ENCODE measurements around the gene FLYWCH2.

FLYWCH2 gene

DNA sequence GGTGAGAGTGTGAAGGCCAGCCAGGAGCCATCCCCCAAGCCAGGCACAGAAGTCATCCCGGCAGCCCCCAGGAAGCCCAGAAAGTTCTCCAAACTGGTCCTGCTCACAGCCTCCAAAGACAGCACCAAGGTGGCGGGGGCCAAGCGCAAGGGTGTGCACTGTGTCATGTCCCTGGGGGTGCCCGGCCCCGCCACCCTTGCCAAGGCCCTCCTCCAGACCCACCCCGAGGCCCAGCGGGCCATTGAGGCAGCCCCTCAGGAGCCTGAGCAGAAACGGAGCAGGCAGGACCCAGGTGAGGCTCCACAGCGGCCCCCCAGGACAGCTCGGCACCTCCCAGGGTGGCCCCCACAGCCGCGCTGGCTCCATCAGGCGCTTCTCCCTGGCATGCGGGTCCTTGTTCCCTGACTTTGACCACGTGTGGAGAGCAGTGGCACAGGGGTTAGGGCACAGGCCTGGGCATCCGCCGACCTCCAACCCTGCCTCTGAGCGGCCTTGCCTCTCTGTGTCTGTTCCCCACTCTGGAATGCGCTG is 13.5 kb downstream of the FLYWCH2 start:
- Histone ChIP-seq H3K27me3 (ENCODE audit: low read depth, low read length) (no peaks in the 10 kb centered on the region), H3K36me3 (ENCODE audit: control insufficient read depth in 1 of 2, insufficient read depth in 2 of 2, low read length in 2 of 2) (peaks cover 0 to 24% of the 10 kb centered on the region in 2 donors), H3K4me1 (ENCODE audit: control insufficient read depth in 1 of 2, insufficient read depth in 2 of 2, low read length in 2 of 2) (no peaks in the 10 kb centered on the region), H3K9me3 (ENCODE audit: control insufficient read depth in 1 of 2, low read length in 2 of 2) (no peaks in the 10 kb centered on the region), H3K4me3 (ENCODE audit: low read depth in 1 of 2, low read length in 2 of 2) (no peak overlapping the region), H3K27ac (ENCODE audit: low read length) (no peak overlapping the region)

DNA sequence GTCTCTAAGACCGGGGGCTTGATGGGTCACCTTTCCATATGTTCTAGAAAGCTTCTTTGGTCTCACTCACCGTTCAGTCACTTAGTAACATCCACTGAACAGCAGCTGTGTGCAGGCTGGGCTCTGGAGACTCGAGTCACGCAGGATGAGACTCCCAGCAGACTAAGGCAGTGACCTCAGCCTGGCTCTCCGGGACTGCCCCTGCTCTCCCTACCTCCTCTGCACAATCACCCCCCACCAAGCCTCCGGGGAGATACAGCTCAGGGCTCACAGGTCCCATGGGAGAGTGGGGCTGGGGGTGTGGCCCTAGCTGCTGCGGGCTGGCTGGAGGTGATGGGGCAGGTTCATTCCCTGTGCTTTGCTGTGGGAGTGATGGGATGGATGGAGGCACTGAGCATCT is 14.1 kb downstream of the FLYWCH2 start:
- H3K4me3 ChIP-seq (ENCODE audit: low read depth in 1 of 2, low read length in 2 of 2): no peak overlapping the region
- H3K4me1 ChIP-seq (ENCODE audit: control insufficient read depth in 1 of 2, insufficient read depth in 2 of 2, low read length in 2 of 2): no peaks in the 10 kb centered on the region
- H3K9me3 ChIP-seq (ENCODE audit: control insufficient read depth in 1 of 2, low read length in 2 of 2): no peaks in the 10 kb centered on the region
- peaks cover 0 to 24% of the 10 kb centered on the region in 2 donors for H3K36me3 ChIP-seq (ENCODE audit: control insufficient read depth in 1 of 2, insufficient read depth in 2 of 2, low read length in 2 of 2)
- no peaks in the 10 kb centered on the region for H3K27me3 ChIP-seq (ENCODE audit: low read depth, low read length)
- no peak overlapping the region for H3K27ac ChIP-seq (ENCODE audit: low read length)

DNA sequence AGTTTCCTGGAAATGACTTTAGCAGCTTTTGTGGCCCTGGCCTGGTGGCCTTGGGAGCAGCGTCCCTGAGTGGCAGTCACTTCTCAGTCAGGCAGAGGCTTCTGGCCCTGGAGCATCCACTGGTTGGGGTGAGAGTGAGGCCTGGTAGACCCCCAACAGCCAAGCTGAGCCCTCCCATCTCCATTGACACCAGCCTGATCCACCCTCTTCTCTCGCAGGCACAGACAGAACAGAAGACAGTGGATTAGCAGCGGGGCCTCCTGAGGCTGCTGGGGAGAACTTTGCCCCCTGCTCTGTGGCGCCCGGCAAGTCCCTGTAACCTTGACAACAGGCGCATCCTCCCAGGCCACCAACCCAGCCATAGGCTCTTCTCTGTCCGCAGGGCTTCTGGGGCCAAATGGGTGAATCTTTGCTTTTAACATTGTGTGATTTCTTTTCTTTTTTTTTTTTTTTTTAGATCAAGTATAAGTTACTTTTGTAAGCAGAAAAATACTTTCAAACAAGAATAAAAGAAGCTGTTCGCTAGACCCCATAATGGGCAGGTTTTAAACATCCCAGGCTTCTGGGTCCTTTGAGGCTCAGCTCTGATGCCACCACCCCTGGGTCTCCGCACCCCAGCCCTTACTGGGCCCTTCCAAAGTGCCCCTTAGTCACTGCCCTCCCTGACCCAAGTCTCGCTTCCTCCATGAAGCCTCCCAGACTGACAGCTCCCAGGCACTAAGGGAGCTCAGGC is 16.0 kb downstream of the FLYWCH2 start:
- no peak overlapping the region for H3K4me3 ChIP-seq (ENCODE audit: low read depth in 1 of 2, low read length in 2 of 2)
- H3K4me1 ChIP-seq (ENCODE audit: control insufficient read depth in 1 of 2, insufficient read depth in 2 of 2, low read length in 2 of 2): peaks cover 3 to 4% of the 10 kb centered on the region in 2 donors
- H3K27me3 ChIP-seq (ENCODE audit: low read depth, low read length): no peaks in the 10 kb centered on the region
- H3K27ac ChIP-seq (ENCODE audit: low read length): no peak overlapping the region
- H3K9me3 ChIP-seq (ENCODE audit: control insufficient read depth in 1 of 2, low read length in 2 of 2): no peaks in the 10 kb centered on the region
- H3K36me3 ChIP-seq (ENCODE audit: control insufficient read depth in 1 of 2, insufficient read depth in 2 of 2, low read length in 2 of 2): peaks cover 0 to 24% of the 10 kb centered on the region in 2 donors

DNA sequence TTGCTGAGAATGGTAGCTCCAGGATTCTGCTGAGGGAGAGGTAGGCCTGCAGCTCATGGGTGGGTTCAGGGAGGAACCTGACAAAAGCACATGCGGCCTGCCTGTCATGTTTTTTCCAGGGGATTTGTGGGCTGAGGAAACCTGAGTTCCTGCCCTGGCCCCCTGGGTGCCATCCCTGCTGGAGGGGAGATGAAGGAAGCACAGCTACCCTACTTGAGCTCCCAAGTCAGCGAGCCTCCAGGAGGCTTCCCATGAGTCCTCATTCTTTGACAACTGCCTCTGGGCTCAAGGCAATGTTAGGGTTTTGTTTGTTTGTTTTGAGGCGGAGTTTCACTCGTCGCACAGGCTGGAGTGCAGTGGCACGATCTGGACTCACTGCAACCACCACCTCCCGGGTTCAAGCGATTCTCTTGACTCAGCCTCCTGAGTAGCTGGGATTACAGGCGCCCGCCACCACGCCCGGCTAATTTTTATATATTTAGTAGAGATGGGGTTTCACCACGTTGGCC is 16.6 kb downstream of the FLYWCH2 start:
- no peaks in the 10 kb centered on the region for H3K27me3 ChIP-seq (ENCODE audit: low read depth, low read length)
- no peak overlapping the region for H3K27ac ChIP-seq (ENCODE audit: low read length)
- no peaks in the 10 kb centered on the region for H3K9me3 ChIP-seq (ENCODE audit: control insufficient read depth in 1 of 2, low read length in 2 of 2)
- peaks cover 0 to 24% of the 10 kb centered on the region in 2 donors for H3K36me3 ChIP-seq (ENCODE audit: control insufficient read depth in 1 of 2, insufficient read depth in 2 of 2, low read length in 2 of 2)
- no peak overlapping the region for H3K4me3 ChIP-seq (ENCODE audit: low read depth in 1 of 2, low read length in 2 of 2)
- H3K4me1 ChIP-seq (ENCODE audit: control insufficient read depth in 1 of 2, insufficient read depth in 2 of 2, low read length in 2 of 2): peaks cover 3 to 4% of the 10 kb centered on the region in 2 donors

DNA sequence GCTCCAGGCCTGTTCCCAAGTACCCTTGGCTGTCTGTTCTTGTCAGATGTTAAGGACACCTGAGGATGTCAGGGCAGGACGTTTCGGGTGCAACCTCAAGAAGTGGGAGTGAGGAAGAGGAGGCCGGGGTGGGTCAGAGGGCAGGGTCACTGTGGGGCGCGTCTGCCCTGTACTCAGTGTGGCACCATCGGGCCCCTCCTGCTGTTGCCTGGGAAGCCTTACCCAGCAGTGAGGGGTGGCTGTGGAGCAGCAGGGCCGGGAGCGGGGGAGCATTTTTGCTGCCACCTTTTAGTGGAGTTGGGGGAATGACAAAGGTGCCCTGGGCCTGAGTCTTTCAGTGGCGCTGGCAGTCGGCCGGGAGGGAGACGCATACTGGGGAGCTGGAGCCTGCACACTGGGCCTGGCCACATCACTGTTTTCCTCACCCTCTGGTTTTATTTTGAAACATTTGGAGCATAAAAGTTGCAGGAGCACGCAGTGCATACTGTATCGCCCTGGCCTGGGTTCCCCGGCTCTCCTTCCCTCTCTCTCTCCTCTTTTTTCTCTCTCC is 17.6 kb downstream of the FLYWCH2 start:
- Histone ChIP-seq H3K4me1 (ENCODE audit: control insufficient read depth in 1 of 2, insufficient read depth in 2 of 2, low read length in 2 of 2) (peaks cover 3 to 4% of the 10 kb centered on the region in 2 donors), H3K4me3 (ENCODE audit: low read depth in 1 of 2, low read length in 2 of 2) (no peak overlapping the region), H3K27me3 (ENCODE audit: low read depth, low read length) (no peaks in the 10 kb centered on the region), H3K9me3 (ENCODE audit: control insufficient read depth in 1 of 2, low read length in 2 of 2) (no peaks in the 10 kb centered on the region), H3K36me3 (ENCODE audit: control insufficient read depth in 1 of 2, insufficient read depth in 2 of 2, low read length in 2 of 2) (peaks cover 0 to 18% of the 10 kb centered on the region in 2 donors), H3K27ac (ENCODE audit: low read length) (no peak overlapping the region)

DNA sequence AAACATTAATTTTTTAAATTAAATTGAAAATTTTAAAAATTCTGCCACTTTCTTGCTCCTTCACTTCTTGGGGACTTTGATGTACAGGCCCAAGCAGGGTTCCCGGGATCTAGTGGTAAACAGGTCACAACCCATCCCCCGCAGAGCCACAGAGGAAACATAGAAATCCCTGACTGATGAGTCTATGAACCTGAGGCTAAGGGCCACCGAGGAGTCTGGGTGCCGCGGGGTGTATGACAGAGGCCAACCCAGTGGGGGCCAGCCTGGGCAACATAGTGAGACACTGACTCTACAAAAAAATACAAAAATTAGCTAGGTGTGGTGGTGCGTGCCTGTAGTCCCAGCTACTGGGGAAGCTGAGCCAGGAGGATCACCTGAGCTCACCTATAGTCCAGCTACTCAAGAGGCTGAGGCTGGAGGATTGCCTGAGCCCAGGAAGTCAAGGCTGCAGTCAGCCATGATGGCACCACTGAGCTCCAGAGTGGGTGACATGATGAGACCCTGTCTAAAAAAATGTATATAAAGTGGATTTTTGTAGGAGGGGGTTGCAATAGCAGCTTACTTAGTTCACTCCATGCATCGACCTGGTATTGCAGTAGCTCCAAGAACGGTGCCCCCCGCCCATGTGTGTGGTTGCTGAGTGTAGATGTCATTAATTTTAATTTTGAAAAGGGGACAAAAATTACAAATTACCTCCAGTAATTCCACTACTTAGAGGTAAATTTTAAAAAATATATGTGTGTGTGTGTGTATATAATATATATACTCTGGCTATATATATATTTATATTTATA is 19.5 kb downstream of the FLYWCH2 start:
- Histone ChIP-seq H3K36me3 (ENCODE audit: control insufficient read depth in 1 of 2, insufficient read depth in 2 of 2, low read length in 2 of 2) (no peaks in the 10 kb centered on the region), H3K27me3 (ENCODE audit: low read depth, low read length) (no peaks in the 10 kb centered on the region), H3K9me3 (ENCODE audit: control insufficient read depth in 1 of 2, low read length in 2 of 2) (no peaks in the 10 kb centered on the region), H3K4me1 (ENCODE audit: control insufficient read depth in 1 of 2, insufficient read depth in 2 of 2, low read length in 2 of 2) (peaks cover 3 to 4% of the 10 kb centered on the region in 2 donors), H3K27ac (ENCODE audit: low read length) (no peak overlapping the region), H3K4me3 (ENCODE audit: low read depth in 1 of 2, low read length in 2 of 2) (no peak overlapping the region)

DNA sequence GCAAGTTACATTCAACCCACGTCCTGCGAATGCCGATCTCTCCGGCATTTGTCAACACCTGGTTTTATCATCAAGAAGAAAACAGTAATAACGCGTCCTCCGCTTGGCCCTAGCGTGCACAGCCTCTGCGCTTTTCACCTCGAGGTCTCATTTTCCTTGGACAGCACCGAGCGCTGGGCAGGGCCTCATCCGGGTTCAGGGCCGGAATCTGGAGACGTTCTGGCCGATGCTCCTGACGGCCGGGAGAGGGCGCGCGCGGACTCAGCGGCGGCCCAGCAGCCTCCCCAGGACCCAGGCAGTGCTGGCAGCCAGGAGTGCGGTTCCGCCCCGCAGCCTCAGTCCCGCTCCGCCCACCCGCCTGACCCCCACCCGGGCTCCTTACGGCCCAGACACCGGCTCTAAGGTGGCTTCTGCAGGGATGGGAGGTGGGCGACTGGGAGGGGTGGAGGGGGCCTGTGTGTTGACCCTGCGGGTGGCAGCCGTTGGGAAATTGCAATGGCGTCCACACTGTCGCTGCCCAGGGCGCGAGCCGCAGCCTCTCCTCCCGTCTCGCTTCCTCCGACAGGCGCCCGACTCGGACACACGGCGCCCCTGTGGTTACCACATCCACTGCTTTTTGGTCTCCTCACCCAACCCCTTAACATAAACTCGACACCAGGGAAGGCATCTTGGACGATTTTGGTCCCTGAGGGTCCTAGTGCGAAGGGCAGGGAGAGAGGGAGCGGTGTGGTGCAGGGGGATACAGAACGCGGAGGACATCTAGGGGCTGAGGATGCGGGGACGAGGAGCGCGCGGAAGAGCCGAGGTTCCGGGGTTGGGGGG is 21.3 kb downstream of the FLYWCH2 start:
- Histone ChIP-seq H3K27me3 (ENCODE audit: low read depth, low read length) (no peaks in the 10 kb centered on the region), H3K36me3 (ENCODE audit: control insufficient read depth in 1 of 2, insufficient read depth in 2 of 2, low read length in 2 of 2) (no peaks in the 10 kb centered on the region), H3K9me3 (ENCODE audit: control insufficient read depth in 1 of 2, low read length in 2 of 2) (no peaks in the 10 kb centered on the region), H3K4me3 (ENCODE audit: low read depth in 1 of 2, low read length in 2 of 2) (peak overlapping the region; percentile 86 to 92), H3K27ac (ENCODE audit: low read length) (peak overlapping the region; percentile 82), H3K4me1 (ENCODE audit: control insufficient read depth in 1 of 2, insufficient read depth in 2 of 2, low read length in 2 of 2) (peaks cover 3 to 4% of the 10 kb centered on the region in 2 donors)

DNA sequence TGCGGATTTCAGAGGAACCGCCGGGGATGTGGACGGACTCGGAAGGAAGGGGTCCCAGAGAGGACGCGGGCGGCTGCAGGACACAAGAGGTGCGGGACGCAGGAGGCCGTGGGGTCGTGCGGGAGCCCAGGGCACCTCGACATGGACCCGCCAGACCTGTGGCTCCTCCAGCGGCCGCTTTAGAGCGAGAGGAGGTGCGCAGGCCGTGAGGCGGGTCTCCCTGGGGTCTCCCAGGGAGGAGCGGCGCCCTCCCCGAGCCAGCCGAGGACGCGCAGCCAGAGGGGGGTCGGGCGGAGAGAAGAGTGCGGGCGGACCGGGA is 21.9 kb downstream of the FLYWCH2 start:
- peaks cover 3 to 4% of the 10 kb centered on the region in 2 donors for H3K4me1 ChIP-seq (ENCODE audit: control insufficient read depth in 1 of 2, insufficient read depth in 2 of 2, low read length in 2 of 2)
- H3K9me3 ChIP-seq (ENCODE audit: control insufficient read depth in 1 of 2, low read length in 2 of 2): no peaks in the 10 kb centered on the region
- no peaks in the 10 kb centered on the region for H3K27me3 ChIP-seq (ENCODE audit: low read depth, low read length)
- peak overlapping the region; percentile 82 for H3K27ac ChIP-seq (ENCODE audit: low read length)
- H3K36me3 ChIP-seq (ENCODE audit: control insufficient read depth in 1 of 2, insufficient read depth in 2 of 2, low read length in 2 of 2): no peaks in the 10 kb centered on the region
- H3K4me3 ChIP-seq (ENCODE audit: low read depth in 1 of 2, low read length in 2 of 2): peak overlapping the region; percentile 86 to 92

DNA sequence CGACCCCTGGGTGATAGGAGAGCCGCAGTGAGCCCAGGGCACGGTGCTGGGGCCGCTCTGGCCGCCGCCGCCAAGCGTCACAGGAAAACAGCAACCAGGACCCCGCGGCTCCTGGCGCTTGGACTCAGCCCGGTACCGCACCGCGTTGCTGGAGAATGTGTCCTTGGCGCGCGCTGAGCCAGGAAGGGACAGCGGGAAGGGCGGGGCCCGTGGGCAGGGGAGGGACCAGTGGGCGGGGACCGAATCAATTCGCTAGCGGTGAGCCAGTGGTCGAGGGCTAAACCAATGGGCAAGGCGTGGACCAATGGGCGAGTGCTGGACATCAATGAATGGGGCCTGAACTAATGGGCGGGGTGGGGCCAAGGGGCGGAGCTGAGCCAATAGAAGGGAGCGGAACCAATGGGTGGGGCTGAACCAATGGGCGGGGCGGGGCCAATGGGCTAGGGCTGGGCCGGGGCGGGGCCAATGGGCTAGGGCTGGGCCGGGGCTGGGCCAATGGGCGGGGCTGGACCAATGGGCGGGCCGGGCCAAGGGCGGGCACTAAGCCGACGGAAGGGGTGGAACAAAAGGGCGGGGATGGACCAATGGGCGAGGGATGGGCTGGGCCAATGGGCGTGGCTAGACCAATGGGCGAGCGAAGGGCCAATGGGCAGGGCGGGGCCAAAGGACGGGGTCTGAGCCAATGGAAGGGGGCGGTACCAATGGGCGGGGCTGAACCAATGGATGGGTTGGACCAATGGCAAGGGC is 22.4 kb downstream of the FLYWCH2 start:
- H3K27ac ChIP-seq (ENCODE audit: low read length): peak overlapping the region; percentile 82
- peak overlapping the region; percentile 86 to 92 for H3K4me3 ChIP-seq (ENCODE audit: low read depth in 1 of 2, low read length in 2 of 2)
- peaks cover 3 to 4% of the 10 kb centered on the region in 2 donors for H3K4me1 ChIP-seq (ENCODE audit: control insufficient read depth in 1 of 2, insufficient read depth in 2 of 2, low read length in 2 of 2)

DNA sequence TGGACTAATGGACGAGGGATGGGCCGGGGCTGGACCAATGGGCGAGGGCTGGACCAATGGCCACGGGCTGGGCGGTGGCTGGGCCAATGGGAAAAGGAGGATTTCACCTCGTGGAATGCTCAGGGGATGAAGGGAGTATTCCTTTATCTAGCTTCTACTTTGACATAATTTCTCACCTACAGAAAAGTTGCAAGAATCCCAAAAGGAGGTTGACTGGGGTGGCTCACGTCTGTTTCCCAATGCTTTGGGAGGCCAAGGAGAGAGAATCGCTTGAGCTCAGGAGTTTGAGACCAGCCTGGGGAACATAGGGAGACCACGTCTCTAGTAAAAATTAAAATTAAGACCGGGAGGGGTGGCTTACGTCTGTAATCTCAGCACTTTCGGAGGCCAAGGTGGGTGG is 23.0 kb downstream of the FLYWCH2 start:
- Histone ChIP-seq H3K4me1 (ENCODE audit: control insufficient read depth in 1 of 2, insufficient read depth in 2 of 2, low read length in 2 of 2) (peaks cover 3 to 4% of the 10 kb centered on the region in 2 donors), H3K36me3 (ENCODE audit: control insufficient read depth in 1 of 2, insufficient read depth in 2 of 2, low read length in 2 of 2) (no peaks in the 10 kb centered on the region), H3K4me3 (ENCODE audit: low read depth in 1 of 2, low read length in 2 of 2) (peak overlapping the region in 1 of 2 donors; percentile 17), H3K27ac (ENCODE audit: low read length) (no peak overlapping the region), H3K27me3 (ENCODE audit: low read depth, low read length) (no peaks in the 10 kb centered on the region), H3K9me3 (ENCODE audit: control insufficient read depth in 1 of 2, low read length in 2 of 2) (no peaks in the 10 kb centered on the region)

More for the DNA sequence above, 22.4 kb downstream of the FLYWCH2 start:
- Histone ChIP-seq H3K27me3 (ENCODE audit: low read depth, low read length) (no peaks in the 10 kb centered on the region), H3K36me3 (ENCODE audit: control insufficient read depth in 1 of 2, insufficient read depth in 2 of 2, low read length in 2 of 2) (no peaks in the 10 kb centered on the region), H3K9me3 (ENCODE audit: control insufficient read depth in 1 of 2, low read length in 2 of 2) (no peaks in the 10 kb centered on the region)

Data from muscle layer of duodenum (tissue), 2 donors.